ENCODE measurements around the gene RIMBP2.

Gene RIMBP2

DNA sequence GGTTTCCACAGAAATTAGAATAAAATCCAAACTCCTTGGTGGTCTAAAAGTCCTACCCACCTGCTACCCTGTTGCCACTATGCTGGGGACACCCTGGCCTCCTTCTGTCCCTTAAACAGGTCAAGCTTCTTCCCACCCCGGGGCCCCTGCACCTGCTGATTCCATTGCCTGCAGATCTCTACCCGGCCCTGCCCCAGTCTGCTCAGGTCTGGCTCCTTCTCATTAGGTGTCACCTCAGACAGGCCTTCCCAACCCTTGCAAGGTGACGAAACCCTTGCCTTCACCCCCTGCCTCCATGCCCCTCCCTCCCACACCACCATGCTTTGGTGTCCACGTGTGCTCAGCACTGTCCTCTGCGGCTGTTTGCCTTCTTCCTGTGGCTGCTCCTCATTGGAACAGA is 207.8 kb downstream of the RIMBP2 start:
- Histone ChIP-seq H2AFZ (no peak overlapping the region), H3K36me3 (ENCODE audit: control insufficient read depth, insufficient read depth, low read length) (no peaks in the 10 kb centered on the region), H3K27me3 (ENCODE audit: control insufficient read depth, insufficient read depth, low read length) (no peaks in the 10 kb centered on the region), H3K9ac (no peak overlapping the region), H3K9me3 (ENCODE audit: control insufficient read depth, low read length) (no peaks in the 10 kb centered on the region), H3K79me2 (no peaks in the 10 kb centered on the region), H3K27ac (no peak overlapping the region), H3K4me1 (no peaks in the 10 kb centered on the region), H3K4me2 (ENCODE audit: low read length) (no peak overlapping the region), H3K4me3 (ENCODE audit: low read depth, low read length) (no peak overlapping the region)
- TF ChIP-seq, protein P1, sequence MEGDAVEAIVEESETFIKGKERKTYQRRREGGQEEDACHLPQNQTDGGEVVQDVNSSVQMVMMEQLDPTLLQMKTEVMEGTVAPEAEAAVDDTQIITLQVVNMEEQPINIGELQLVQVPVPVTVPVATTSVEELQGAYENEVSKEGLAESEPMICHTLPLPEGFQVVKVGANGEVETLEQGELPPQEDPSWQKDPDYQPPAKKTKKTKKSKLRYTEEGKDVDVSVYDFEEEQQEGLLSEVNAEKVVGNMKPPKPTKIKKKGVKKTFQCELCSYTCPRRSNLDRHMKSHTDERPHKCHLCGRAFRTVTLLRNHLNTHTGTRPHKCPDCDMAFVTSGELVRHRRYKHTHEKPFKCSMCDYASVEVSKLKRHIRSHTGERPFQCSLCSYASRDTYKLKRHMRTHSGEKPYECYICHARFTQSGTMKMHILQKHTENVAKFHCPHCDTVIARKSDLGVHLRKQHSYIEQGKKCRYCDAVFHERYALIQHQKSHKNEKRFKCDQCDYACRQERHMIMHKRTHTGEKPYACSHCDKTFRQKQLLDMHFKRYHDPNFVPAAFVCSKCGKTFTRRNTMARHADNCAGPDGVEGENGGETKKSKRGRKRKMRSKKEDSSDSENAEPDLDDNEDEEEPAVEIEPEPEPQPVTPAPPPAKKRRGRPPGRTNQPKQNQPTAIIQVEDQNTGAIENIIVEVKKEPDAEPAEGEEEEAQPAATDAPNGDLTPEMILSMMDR (IDR thresholded peaks at IDR 0.05), result no peak

DNA sequence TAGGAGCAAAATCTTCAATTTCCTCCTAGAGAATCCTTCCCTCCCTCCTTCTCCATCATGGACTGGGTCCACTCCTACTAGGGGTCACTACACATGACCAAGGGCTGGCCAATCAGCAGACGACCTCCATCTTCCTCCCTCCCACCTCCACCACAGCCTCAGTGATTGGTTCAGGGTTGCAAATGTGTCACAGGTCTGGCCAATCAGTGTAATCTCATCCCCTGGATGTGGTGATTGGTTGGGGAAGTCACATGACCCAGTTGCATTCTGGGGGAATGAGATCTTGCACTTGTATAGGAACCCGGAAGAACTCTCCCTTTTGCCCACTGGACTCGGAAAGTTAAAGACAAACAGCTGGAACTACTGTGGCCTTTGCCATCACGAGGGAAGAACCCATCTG is 209.3 kb downstream of the RIMBP2 start:
- Histone ChIP-seq H3K27me3 (ENCODE audit: control insufficient read depth, insufficient read depth, low read length) (no peaks in the 10 kb centered on the region), H3K4me3 (ENCODE audit: low read depth, low read length) (no peak overlapping the region), H3K79me2 (no peaks in the 10 kb centered on the region), H3K4me2 (ENCODE audit: low read length) (no peak overlapping the region), H3K9me3 (ENCODE audit: control insufficient read depth, low read length) (no peaks in the 10 kb centered on the region), H3K4me1 (no peaks in the 10 kb centered on the region), H3K27ac (no peak overlapping the region), H3K36me3 (ENCODE audit: control insufficient read depth, insufficient read depth, low read length) (no peaks in the 10 kb centered on the region), H2AFZ (no peak overlapping the region), H3K9ac (no peak overlapping the region)
- TF ChIP-seq, protein P1 (IDR thresholded peaks at IDR 0.05), result no peak

DNA sequence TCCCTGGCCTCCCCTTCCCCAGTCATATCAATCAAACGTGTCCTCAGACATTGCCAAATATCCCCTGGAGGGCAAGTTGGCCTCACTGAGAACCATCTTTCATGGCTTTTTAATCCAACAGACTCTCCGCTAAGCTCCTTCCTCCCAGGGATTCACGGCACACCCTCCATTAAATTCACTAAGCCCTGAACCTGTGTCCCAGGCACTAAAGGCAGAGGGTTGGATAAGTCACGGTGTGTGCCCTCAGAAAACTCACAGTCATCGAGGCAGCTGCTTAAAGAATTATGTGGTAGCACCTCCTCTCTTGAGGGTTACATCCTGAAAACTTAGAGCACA is 211.3 kb downstream of the RIMBP2 start:
- no peak overlapping the region for H2AFZ ChIP-seq
- no peak overlapping the region for H3K9ac ChIP-seq
- no peaks in the 10 kb centered on the region for H3K9me3 ChIP-seq (ENCODE audit: control insufficient read depth, low read length)
- H3K79me2 ChIP-seq, result no peaks in the 10 kb centered on the region
- no peaks in the 10 kb centered on the region for H3K27me3 ChIP-seq (ENCODE audit: control insufficient read depth, insufficient read depth, low read length)
- no peak overlapping the region for H3K4me2 ChIP-seq (ENCODE audit: low read length)
- TF ChIP-seq, protein P1 (IDR thresholded peaks at IDR 0.05), result no peak
- H3K36me3 ChIP-seq (ENCODE audit: control insufficient read depth, insufficient read depth, low read length), result no peaks in the 10 kb centered on the region
- no peak overlapping the region for H3K27ac ChIP-seq
- H3K4me1 ChIP-seq, result no peaks in the 10 kb centered on the region
- H3K4me3 ChIP-seq (ENCODE audit: low read depth, low read length), result no peak overlapping the region

DNA sequence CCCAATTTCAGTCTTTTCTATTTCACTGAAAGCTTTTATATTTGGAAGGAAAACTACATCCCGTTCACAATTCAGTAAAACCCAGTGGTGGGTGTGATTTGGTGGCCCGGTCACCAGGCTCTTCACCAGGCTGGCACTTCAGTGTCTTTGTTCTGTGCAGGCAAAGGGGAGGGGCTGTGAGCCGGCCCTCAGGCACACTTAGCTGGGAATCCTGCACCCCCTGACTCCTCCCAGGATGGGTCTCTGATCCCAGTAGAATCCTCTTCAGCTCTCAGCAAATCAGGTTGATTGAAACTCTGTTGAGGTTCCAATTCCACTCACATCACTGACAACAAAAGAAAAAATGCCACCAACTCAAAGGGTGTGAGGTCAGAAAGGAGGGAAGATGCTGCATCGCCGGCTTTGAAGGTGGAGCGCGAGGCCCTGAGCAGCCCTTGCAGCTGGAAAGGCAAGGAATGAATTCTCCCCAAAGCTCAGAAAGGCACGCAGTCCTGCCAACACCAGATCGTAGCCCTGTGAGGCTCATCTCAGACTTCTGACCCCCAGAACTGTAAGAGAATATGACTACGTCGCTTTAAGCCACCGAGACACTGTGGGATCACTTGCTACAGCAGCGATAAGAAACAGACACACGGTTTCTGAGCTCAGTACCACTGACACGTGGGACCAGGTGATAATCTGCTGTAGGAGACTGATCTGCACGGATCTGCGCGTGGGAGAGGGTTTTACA is 211.8 kb downstream of the RIMBP2 start:
- Histone ChIP-seq H3K4me2 (ENCODE audit: low read length) (no peak overlapping the region), H3K9ac (no peak overlapping the region), H3K9me3 (ENCODE audit: control insufficient read depth, low read length) (no peaks in the 10 kb centered on the region), H3K4me3 (ENCODE audit: low read depth, low read length) (no peak overlapping the region), H3K4me1 (no peaks in the 10 kb centered on the region), H3K27me3 (ENCODE audit: control insufficient read depth, insufficient read depth, low read length) (no peaks in the 10 kb centered on the region), H3K79me2 (no peaks in the 10 kb centered on the region), H3K36me3 (ENCODE audit: control insufficient read depth, insufficient read depth, low read length) (no peaks in the 10 kb centered on the region), H3K27ac (no peak overlapping the region), H2AFZ (no peak overlapping the region)
- TF ChIP-seq, protein P1 (IDR thresholded peaks at IDR 0.05), result no peak

- H3K4me1 ChIP-seq, result peaks cover 20% of the 10 kb centered on the region
- TF ChIP-seq, protein P1 (IDR thresholded peaks at IDR 0.05), result no peak
- H3K36me3 ChIP-seq (ENCODE audit: control insufficient read depth, insufficient read depth, low read length), result no peaks in the 10 kb centered on the region
- H3K4me3 ChIP-seq (ENCODE audit: low read depth, low read length), result no peak overlapping the region
- no peak overlapping the region for H3K9ac ChIP-seq
- no peak overlapping the region for H3K27ac ChIP-seq
- H3K79me2 ChIP-seq, result no peaks in the 10 kb centered on the region
- H3K4me2 ChIP-seq (ENCODE audit: low read length), result no peak overlapping the region
- no peaks in the 10 kb centered on the region for H3K9me3 ChIP-seq (ENCODE audit: control insufficient read depth, low read length)
- no peaks in the 10 kb centered on the region for H3K27me3 ChIP-seq (ENCODE audit: control insufficient read depth, insufficient read depth, low read length)
- H2AFZ ChIP-seq, result no peak overlapping the region
Measured at GRCh38 chr12:130501821-130502220, 214.3 kb downstream of the RIMBP2 start.

All from parathyroid adenoma (tissue), 2 donors.